ENCODE measurements around the gene ATG5. TPM values are rescaled to one million over a fixed set of nuclear protein-coding genes. Genes with fewer than 3 reads are reported as not detected.

ATG5 gene
- total and polyA plus RNA-seq, 11 donors, result 8.8 to 23.9 (median 14.3) TPM

GRCh38 chr6:106339334-106340029 is 13.9 kb upstream of the ATG5 start:
- Histone ChIP-seq H3K36me3 (no peaks in the 10 kb centered on the region), H3K4me3 (peak overlapping the region in 1 of 12 donors; percentile 7), H3K9me3 (no peaks in the 10 kb centered on the region), H3K27me3 (peaks cover 0 to 5% (median 0%) of the 10 kb centered on the region in 9 donors), H3K27ac (no peak overlapping the region), H3K4me1 (peaks cover 0 to 5% (median 0%) of the 10 kb centered on the region in 12 donors)
- TF ChIP-seq POLR2A (IDR thresholded peaks at IDR 0.05) (no peak), CTCF (IDR thresholded peaks at IDR 0.05) (peak; percentile 54 to 74 (median 65))
- 17 to 22% (median 18%) methylated on average over 9 of the region's 9 CpGs for WGBS, 4 donors
- intact Hi-C loops (cut with DNase I), result loop anchor here (2.0 to 10.0 kb wide), 8 partner anchors 105 to 645 kb away; partner anchors contain the start of gene CD24 (in 1 of the 10)
- peak in 3 of 4 donors; percentile 71 to 88 (median 82) for ATAC-seq
- peak in 3 of 5 donors; percentile 9 to 30 (median 24) for DNase-seq

- Histone ChIP-seq H3K4me3 (no peak overlapping the region), H3K36me3 (no peaks in the 10 kb centered on the region), H3K9me3 (no peaks in the 10 kb centered on the region), H3K4me1 (peaks cover 0 to 5% (median 0%) of the 10 kb centered on the region in 12 donors), H3K27ac (no peak overlapping the region), H3K27me3 (peaks cover 0 to 20% (median 0%) of the 10 kb centered on the region in 9 donors)
- TF ChIP-seq CTCF (IDR thresholded peaks at IDR 0.05) (peak; percentile 38 to 69 (median 56)), POLR2A (IDR thresholded peaks at IDR 0.05) (no peak)
- WGBS, 4 donors, result 25 to 27% (median 27%) methylated on average over 5 of the region's 5 CpGs
- peak in 2 of 4 donors; percentile 65 to 66 for ATAC-seq
- intact Hi-C loops (cut with DNase I), result loop anchor here in 9 of 10 donors (5.0 to 10.0 kb wide), 7 partner anchors 110 to 650 kb away; partner anchors contain the start of gene CD24 (in 1 of the 9)
- peak in 3 of 5 donors; percentile 17 to 31 (median 29) for DNase-seq
Measured at GRCh38 chr6:106334646-106335448, 9.3 kb upstream of the ATG5 start.

GRCh38 chr6:106324726-106325335 is 729 bp downstream of the ATG5 start:
- peaks cover 3 to 24% (median 13%) of the 10 kb centered on the region in 12 donors for H3K4me1 ChIP-seq
- no peaks in the 10 kb centered on the region for H3K9me3 ChIP-seq
- WGBS, 4 donors, result 5% methylated on average over 9 of the region's 9 CpGs
- peaks cover 0 to 3% (median 0%) of the 10 kb centered on the region in 9 donors for H3K27me3 ChIP-seq
- DNase-seq, result no peak
- H3K4me3 ChIP-seq, result peak overlapping the region; percentile 65 to 97 (median 80)
- intact Hi-C loops (cut with DNase I), result loop anchor here in 3 of 10 donors (10.0 kb wide), 3 partner anchors 330 to 840 kb away; no protein-coding TSS in a partner anchor
- peak in 1 of 4 donors; percentile 3 for ATAC-seq
- peak overlapping the region; percentile 82 to 95 (median 86) for H3K27ac ChIP-seq
- H3K36me3 ChIP-seq, result no peaks in the 10 kb centered on the region
- TF ChIP-seq POLR2A (IDR thresholded peaks at IDR 0.05) (no peak), CTCF (IDR thresholded peaks at IDR 0.05) (no peak)

Measured in heart left ventricle (tissue), 16 donors.